Heart left ventricle (tissue), 13 donors: ENCODE results near the gene FARSB.

ENCODE experiments used
- CTCF ChIP-seq, 12 donors: fragments of 200-600 bp; sonication (generic) in 4 of 12; IDR thresholded peaks; one replicate each; pipeline versions ENCODE4 v1.5.0 to v1.8.0; 2018 to 2022; ENCODE audit warnings: antibody characterized with exemption in 12 of 12, mild to moderate bottlenecking in 5 of 12
- POLR2A ChIP-seq, 2 donors: fragments of 450-650 bp; IDR thresholded peaks; one replicate each; pipeline ENCODE4 v1.6.1; 2017; ENCODE audit warnings: antibody characterized with exemption in 2 of 2, mild to moderate bottlenecking in 2 of 2, moderate library complexity in 2 of 2
- donor health status: ischemic (EF 13 %, LVEDD 7.1; RV severe dilation, severe dysfunction).
- donor health status: DM: no; HTN: yes; CAD: no.
- donor health status: DM: no; HTN: no; CAD: no.
- donor health status: ischemic (EF 25% LVEDD 6.9; RV normal size, moderate dysfunction).
- donor health status: ischemic (EF 25% LVEDD 5.7; RV mildly dilated, moderate dysfunction).
- donor health status: ischemic (EF 35%, LVEDD 5.7; RV mildly dilated, moderate dysfunction).
- donor health status: nonischemic (EF 11% LVEDD 7.7; RV severe dilation, severe dysfunction).
- donor health status: DM: yes; HTN: yes; CAD: no.
- donor health status: PGD.
- donor health status: ischemic (EF 29% LVEDD 5.4; RV normal size, mild dysfunction).
- donor health status: nonischemic (EF 23%, LVEDD 6.1; RV moderate dilation, normal function).

DNA sequence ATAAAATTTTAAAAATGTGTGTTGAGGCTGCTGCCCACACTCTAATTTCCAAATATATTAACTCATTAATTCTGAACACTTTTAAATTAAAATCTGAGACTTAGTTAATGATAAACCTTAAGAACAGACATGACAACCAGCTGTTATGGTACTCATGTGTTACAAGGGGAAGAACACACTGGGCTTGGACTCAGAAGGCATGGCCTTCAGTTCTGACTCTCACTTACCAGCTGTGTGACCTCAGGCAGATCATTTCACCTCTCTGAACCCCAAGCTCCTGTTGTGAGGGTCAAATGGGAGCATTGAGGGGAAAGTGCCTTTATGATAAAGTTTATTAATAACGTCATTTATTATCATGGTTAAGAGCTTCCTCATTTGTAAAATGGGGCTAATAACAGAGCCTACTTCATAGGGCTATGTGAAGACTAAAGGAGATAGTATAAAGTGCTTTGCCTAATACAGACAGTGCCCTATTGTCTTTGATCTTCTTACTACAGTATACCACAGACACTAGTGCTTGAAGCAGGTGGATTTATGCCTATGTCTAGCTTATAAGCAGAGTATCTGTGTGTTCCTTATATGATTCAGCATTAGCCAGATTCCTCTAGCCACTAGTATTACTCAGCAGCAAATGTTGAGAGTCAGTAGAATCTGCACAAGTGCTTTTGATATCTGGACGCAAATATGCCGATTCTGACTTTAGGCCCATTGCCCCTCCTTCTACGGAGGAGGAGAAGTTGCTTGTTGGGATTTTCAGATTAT lies 131.9 kb downstream of the FARSB start:
- TF ChIP-seq CTCF (IDR thresholded peaks at IDR 0.05) (no peak), POLR2A (IDR thresholded peaks at IDR 0.05) (no peak)
